Breast epithelium (tissue), 3 donors: ENCODE results near the gene MAPK11.

Experiments used
- POLR2A ChIP-seq: fragments of 450-650 bp; IDR thresholded peaks from one replicate; pipeline ENCODE4 v1.6.1; 2016; ENCODE audit warnings: antibody characterized with exemption, mild to moderate bottlenecking, moderate library complexity
- POLR2AphosphoS5 ChIP-seq, 3 donors: sonication (generic); formaldehyde crosslinking; IDR thresholded peaks; one replicate each; pipeline ENCODE4 v1.6.1; 2017; ENCODE audit warnings: antibody characterized with exemption in 3 of 3
- TF ChIP-seq, protein P1 (sequence below), 3 donors: fragments of 450-650 bp; IDR thresholded peaks; one replicate each; pipeline ENCODE4 v1.5.1; 2016 to 2017; ENCODE audit warnings: antibody characterized with exemption in 3 of 3, mild to moderate bottlenecking in 3 of 3, moderate library complexity in 3 of 3

DNA sequence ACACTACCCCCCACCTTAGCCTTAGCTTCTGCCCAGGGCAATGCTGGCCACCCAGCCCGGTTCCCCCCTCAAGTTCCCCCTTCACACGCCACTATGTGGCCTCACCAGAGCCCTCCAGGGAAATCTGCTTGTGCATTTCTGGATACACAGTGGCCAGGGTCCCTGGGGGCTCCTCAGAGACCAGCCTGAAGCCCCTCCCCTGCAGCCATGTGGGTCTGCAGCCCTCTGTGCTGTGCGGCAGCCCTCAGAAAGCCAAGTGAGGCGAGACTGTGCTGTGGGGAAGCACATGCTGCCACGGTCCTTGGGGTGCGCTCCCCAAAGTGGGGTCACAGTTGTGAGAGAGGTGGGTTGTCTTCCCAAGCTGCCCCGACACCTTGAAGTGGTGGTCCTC is 39.4 kb upstream of the MAPK11 start:
- TF ChIP-seq POLR2A (no peak), POLR2AphosphoS5 (IDR thresholded peaks at IDR 0.05) (no peak)
- TF ChIP-seq, protein P1, sequence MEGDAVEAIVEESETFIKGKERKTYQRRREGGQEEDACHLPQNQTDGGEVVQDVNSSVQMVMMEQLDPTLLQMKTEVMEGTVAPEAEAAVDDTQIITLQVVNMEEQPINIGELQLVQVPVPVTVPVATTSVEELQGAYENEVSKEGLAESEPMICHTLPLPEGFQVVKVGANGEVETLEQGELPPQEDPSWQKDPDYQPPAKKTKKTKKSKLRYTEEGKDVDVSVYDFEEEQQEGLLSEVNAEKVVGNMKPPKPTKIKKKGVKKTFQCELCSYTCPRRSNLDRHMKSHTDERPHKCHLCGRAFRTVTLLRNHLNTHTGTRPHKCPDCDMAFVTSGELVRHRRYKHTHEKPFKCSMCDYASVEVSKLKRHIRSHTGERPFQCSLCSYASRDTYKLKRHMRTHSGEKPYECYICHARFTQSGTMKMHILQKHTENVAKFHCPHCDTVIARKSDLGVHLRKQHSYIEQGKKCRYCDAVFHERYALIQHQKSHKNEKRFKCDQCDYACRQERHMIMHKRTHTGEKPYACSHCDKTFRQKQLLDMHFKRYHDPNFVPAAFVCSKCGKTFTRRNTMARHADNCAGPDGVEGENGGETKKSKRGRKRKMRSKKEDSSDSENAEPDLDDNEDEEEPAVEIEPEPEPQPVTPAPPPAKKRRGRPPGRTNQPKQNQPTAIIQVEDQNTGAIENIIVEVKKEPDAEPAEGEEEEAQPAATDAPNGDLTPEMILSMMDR (IDR thresholded peaks at IDR 0.05) = no peak
